CD4-positive, alpha-beta T cell (primary cell): Measurements from ENCODE around the gene CORO1C. TPM values are rescaled to one million over a fixed set of nuclear protein-coding genes. Genes with fewer than 3 reads are reported as not detected.

Experiments
- ATAC-seq: fragments of 200-7000 bp; cut with Tn5 transposase; one replicate; pipeline ENCODE4 v1.10.0; 2022; ENCODE audit warnings: mild to moderate bottlenecking; ENCODE audit not compliant: poor library complexity
- CTCF ChIA-PET: fragments of 350-600 bp; sonication (Branson Sonifier 250); formaldehyde crosslinking; loops from one replicate; lab custom pipeline; 2021; ENCODE audit warnings: antibody characterized with exemption, inconsistent platforms; lab: Charles Lee
- POLR2A ChIA-PET: fragments of 350-600 bp; sonication (Branson Sonifier 250); formaldehyde crosslinking; loops from one replicate; lab custom pipeline; 2021; ENCODE audit warnings: antibody characterized with exemption, inconsistent platforms; lab: Charles Lee
- DNase-seq, 14 experiments: peaks; one replicate each; pipeline ENCODE4 v3.0.0-alpha.2; 2013 to 2020; ENCODE audit warnings: mixed read lengths in 2 of 14
- H3K27ac ChIP-seq, 2 donors: one replicate each; pipeline versions ENCODE4 v1.5.1 to v1.7.0; 2013; ENCODE audit warnings: low read length in 2 of 2, low read depth in 1 of 2, mild to moderate bottlenecking in 1 of 2
- H3K27me3 ChIP-seq, 2 experiments: 1 replicate in 1 of 2; 2 replicates in 1 of 2; pipeline versions ENCODE4 v1.6.1 to v1.7.0; 2013; ENCODE audit warnings: low read length in 2 of 2, control low read depth in 1 of 2, mild to moderate bottlenecking in 1 of 2, moderate library complexity in 1 of 2; ENCODE audit not compliant: insufficient read depth in 2 of 2, control insufficient read depth in 1 of 2
- H3K36me3 ChIP-seq: one replicate; pipeline ENCODE4 v1.6.1; 2013; ENCODE audit warnings: low read length, control low read depth; ENCODE audit not compliant: insufficient read depth
- H3K4me1 ChIP-seq: one replicate; pipeline ENCODE4 v1.6.1; 2013; ENCODE audit warnings: low read length, control low read depth; ENCODE audit not compliant: insufficient read depth
- H3K4me3 ChIP-seq: one replicate; pipeline ENCODE4 v1.5.1; 2013; ENCODE audit warnings: mild to moderate bottlenecking, low read length, moderate library complexity
- H3K9me3 ChIP-seq, 2 experiments: 1 replicate in 1 of 2; 2 replicates in 1 of 2; pipeline versions ENCODE4 v1.6.1 to v1.7.0; 2013; ENCODE audit warnings: low read length in 2 of 2, mild to moderate bottlenecking in 2 of 2, control low read depth in 1 of 2, moderate library complexity in 1 of 2; ENCODE audit not compliant: control insufficient read depth in 1 of 2, insufficient read depth in 1 of 2
- H3K27ac Mint-ChIP-seq: one replicate; pipeline ENCODE4 v1.8.0; 2020; ENCODE audit warnings: mixed read lengths
- H3K27me3 Mint-ChIP-seq: one replicate; pipeline ENCODE4 v1.8.0; 2021; ENCODE audit warnings: mixed read lengths
- H3K36me3 Mint-ChIP-seq: one replicate; pipeline ENCODE4 v1.8.0; 2021; ENCODE audit warnings: low read depth, mixed read lengths
- H3K4me1 Mint-ChIP-seq: one replicate; pipeline ENCODE4 v1.8.0; 2021; ENCODE audit warnings: low read depth, mixed read lengths
- H3K4me3 Mint-ChIP-seq: one replicate; pipeline ENCODE4 v1.8.0; 2020; ENCODE audit warnings: mild to moderate bottlenecking, mixed read lengths
- H3K9me3 Mint-ChIP-seq: one replicate; pipeline ENCODE4 v1.8.0; 2020; ENCODE audit warnings: mixed read lengths
- intact Hi-C, 2 experiments: fragments of 100-400 bp; cut with DNase I in 1 of 2; cut with micrococcal nuclease in 1 of 2; formaldehyde crosslinking; loops; one replicate each; pipeline versions ENCODE4 v1.15.1 to v1.9.0; 2023 to 2025; cut with DNase I, micrococcal nuclease
- total RNA-seq, 174 experiments: library from RNA in 2 of 174; stranded (reverse) in 2 of 174; gene quantifications; one replicate each; pipeline ENCODE4 v1.2.3 and lab custom pipeline; 2021 to 2026
- TF ChIP-seq, protein P1 (sequence below): fragments of 200-600 bp; IDR thresholded peaks from one replicate; pipeline ENCODE4 v1.8.0; 2022; ENCODE audit warnings: antibody characterized with exemption, mild to moderate bottlenecking

CORO1C gene
- total RNA-seq, 2 experiments from 2014 or later, result 6.7 to 7.4 TPM

DNA sequence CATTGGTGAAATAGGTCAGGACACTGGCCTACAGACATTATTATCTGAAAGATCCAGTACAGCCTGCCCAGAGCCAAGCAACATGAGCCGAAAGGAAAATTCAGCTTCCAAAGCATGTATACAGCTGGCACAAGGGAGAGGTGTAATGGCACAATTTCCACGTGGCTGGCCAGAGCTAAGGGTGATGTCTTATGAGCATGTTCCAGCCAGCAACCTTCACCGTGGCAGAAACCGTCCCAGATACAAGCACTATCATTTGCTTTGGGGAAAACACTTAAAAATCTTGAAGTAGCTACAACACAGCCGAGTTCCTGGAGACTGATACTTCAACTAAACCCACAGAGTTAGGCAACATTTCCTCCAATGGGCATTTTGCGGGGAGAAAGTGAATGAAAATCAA, 44.5 kb downstream of the CORO1C start:
- no peaks in the 10 kb centered on the region for H3K27me3 Mint-ChIP-seq
- ATAC-seq, result no peak
- H3K9me3 Mint-ChIP-seq, result no peaks in the 10 kb centered on the region
- no peak overlapping the region for H3K27ac Mint-ChIP-seq
- DNase-seq, result no peak
- H3K27me3 ChIP-seq, result no peaks in the 10 kb centered on the region
- H3K4me1 ChIP-seq, result peaks cover 33% of the 10 kb centered on the region
- intact Hi-C loops, result no loop called here
- H3K9me3 ChIP-seq, result no peaks in the 10 kb centered on the region
- TF ChIP-seq, protein P1, sequence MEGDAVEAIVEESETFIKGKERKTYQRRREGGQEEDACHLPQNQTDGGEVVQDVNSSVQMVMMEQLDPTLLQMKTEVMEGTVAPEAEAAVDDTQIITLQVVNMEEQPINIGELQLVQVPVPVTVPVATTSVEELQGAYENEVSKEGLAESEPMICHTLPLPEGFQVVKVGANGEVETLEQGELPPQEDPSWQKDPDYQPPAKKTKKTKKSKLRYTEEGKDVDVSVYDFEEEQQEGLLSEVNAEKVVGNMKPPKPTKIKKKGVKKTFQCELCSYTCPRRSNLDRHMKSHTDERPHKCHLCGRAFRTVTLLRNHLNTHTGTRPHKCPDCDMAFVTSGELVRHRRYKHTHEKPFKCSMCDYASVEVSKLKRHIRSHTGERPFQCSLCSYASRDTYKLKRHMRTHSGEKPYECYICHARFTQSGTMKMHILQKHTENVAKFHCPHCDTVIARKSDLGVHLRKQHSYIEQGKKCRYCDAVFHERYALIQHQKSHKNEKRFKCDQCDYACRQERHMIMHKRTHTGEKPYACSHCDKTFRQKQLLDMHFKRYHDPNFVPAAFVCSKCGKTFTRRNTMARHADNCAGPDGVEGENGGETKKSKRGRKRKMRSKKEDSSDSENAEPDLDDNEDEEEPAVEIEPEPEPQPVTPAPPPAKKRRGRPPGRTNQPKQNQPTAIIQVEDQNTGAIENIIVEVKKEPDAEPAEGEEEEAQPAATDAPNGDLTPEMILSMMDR, result no peak
- ChIA-PET CTCF (interaction anchor here (0.6 kb wide), 1 partner anchor 61 kb away, joined by 3 read pairs; no protein-coding TSS in a partner anchor), POLR2A (interaction anchor here (0.9 to 1.1 kb wide), 2 partner anchors 8 to 45 kb away, joined by 3 to 4 read pairs; no protein-coding TSS in a partner anchor)
- no peaks in the 10 kb centered on the region for H3K36me3 ChIP-seq
- no peaks in the 10 kb centered on the region for H3K36me3 Mint-ChIP-seq
- no peak overlapping the region for H3K27ac ChIP-seq
- no peak overlapping the region for H3K4me3 ChIP-seq
- peaks cover 48% of the 10 kb centered on the region for H3K4me1 Mint-ChIP-seq
- H3K4me3 Mint-ChIP-seq, result no peak overlapping the region

DNA sequence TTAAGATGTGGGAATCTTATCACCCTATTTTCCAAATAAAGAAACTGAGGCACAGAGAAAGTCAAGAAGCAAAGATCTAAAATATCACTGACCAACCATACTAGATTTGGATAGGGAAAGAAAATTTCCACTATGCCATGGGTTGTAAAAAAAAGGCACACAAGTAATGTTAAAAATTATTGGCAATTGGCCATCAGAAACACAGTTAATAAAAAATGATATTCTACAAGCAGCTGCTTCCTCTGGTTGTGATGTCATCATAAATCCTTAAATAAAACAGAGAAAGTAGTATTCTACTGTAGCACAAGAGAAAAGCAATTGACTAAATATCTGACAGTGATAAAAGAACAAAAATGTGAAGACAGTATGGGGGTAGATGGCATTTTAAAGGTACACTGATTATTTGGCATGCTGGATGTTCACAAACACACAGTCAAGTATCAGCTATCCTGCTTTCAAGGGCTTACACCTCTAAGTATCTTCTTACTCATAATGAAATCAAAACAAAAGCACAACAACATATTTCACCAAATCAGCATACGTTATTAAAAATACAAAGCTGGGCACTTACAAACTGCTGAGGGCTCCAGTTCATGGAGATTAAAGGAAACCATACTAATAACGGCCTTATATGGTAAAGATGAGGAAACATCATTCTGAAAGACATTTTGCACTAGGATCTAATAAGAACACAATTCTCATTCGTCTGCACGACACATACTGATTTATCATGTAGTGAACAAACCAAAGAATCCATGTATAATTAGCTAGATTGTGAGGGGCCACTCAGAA, 45.7 kb downstream of the CORO1C start:
- no peaks in the 10 kb centered on the region for H3K27me3 ChIP-seq
- H3K9me3 Mint-ChIP-seq, result no peaks in the 10 kb centered on the region
- H3K9me3 ChIP-seq, result no peaks in the 10 kb centered on the region
- intact Hi-C loops, result no loop called here
- H3K4me3 ChIP-seq, result no peak overlapping the region
- ATAC-seq (no peak), DNase-seq (no peak)
- H3K4me1 Mint-ChIP-seq, result peaks cover 37% of the 10 kb centered on the region
- no peaks in the 10 kb centered on the region for H3K27me3 Mint-ChIP-seq
- H3K27ac Mint-ChIP-seq, result no peak overlapping the region
- H3K36me3 ChIP-seq, result no peaks in the 10 kb centered on the region
- CTCF ChIA-PET, result interaction anchor here (1.5 to 1.9 kb wide), 2 partner anchors 9 to 21 kb away, joined by 4 to 6 read pairs; no protein-coding TSS in a partner anchor
- POLR2A ChIA-PET, result interaction anchor here (0.9 to 1.8 kb wide), 4 partner anchors 10 to 52 kb away, joined by 3 to 5 read pairs (median 4); partner anchors contain the start of gene SELPLG
- TF ChIP-seq, protein P1, result no peak
- H3K36me3 Mint-ChIP-seq, result no peaks in the 10 kb centered on the region
- H3K4me3 Mint-ChIP-seq, result no peak overlapping the region
- H3K4me1 ChIP-seq, result peaks cover 22% of the 10 kb centered on the region
- no peak overlapping the region for H3K27ac ChIP-seq

DNA sequence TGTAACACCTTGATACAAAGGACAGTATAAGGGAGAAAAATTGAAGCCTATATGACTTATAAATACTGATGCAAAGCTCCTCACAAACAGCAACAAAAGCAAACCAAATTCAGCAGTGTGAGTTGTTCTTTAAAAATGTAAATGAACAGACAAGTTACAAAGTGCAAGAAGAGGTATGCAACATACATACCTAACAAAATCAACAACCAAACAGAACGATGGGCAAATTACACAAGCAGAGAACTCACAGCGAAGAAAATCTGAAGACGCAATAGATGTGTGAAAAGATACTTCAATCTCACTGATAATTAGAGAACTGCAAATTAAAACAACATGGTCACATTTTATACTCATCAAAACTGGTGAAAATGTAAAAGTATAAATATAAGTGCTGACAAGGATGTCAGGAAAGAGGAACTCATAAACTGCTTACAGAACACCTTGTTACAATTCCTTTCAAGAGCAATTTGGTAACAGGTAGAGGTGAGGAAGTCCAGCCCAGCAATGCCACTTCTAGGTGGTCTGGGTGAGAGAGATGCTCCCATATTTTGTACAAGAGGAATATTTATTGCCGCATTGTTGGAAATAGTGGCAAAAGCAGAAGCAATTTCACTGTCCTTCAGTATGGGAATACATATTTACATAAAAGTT, 47.3 kb downstream of the CORO1C start:
- H3K9me3 Mint-ChIP-seq, result no peaks in the 10 kb centered on the region
- Histone ChIP-seq H3K27me3 (no peaks in the 10 kb centered on the region), H3K36me3 (no peaks in the 10 kb centered on the region), H3K4me3 (no peak overlapping the region), H3K9me3 (no peaks in the 10 kb centered on the region), H3K27ac (no peak overlapping the region), H3K4me1 (peaks cover 8% of the 10 kb centered on the region)
- TF ChIP-seq, protein P1, result no peak
- peaks cover 21% of the 10 kb centered on the region for H3K4me1 Mint-ChIP-seq
- DNase-seq, result no peak
- H3K27me3 Mint-ChIP-seq, result no peaks in the 10 kb centered on the region
- H3K4me3 Mint-ChIP-seq, result no peak overlapping the region
- ATAC-seq, result no peak
- intact Hi-C loops, result no loop called here
- POLR2A ChIA-PET, result interaction anchor here (1.0 kb wide), 1 partner anchor 65 kb away, joined by 3 read pairs; no protein-coding TSS in a partner anchor
- no peak overlapping the region for H3K27ac Mint-ChIP-seq
- CTCF ChIA-PET, result interaction anchor here (1.5 kb wide), 1 partner anchor 19 kb away, joined by 4 read pairs; no protein-coding TSS in a partner anchor
- no peaks in the 10 kb centered on the region for H3K36me3 Mint-ChIP-seq
